GM21367 (cell line): ENCODE results near the gene PLD5.
"Not testable (repeated sequence)": the region's sequence is repeated elsewhere in the genome, so short reads cannot be mapped to it uniquely, and the experiment has no call there.

Experiments
- ATAC-seq: cut with Tn5 transposase; IDR thresholded peaks from one replicate; pipeline ENCODE4 v1.9.1; 2021; ENCODE audit not compliant: unreplicated experiment

PLD5 gene

DNA sequence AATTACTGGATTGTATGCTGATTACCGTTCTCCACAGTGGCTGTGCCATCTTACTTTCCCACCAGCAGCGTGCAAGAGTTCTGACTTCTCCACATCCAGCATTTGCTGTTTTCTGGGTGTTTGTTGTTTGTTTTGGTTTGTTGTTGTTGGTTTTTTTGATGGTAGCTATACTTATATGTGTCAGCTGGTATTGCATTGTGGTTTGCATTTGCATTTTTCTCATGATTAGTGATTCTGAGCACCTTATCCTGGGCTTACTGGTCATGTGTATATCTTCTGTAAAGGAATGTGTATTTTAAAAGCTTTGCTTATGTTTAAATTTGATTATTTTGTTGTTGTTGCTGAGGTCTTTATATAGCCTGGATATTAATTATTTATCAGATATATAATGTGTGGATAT is 458.7 kb downstream of the PLD5 start:
- ATAC-seq = no peak

DNA sequence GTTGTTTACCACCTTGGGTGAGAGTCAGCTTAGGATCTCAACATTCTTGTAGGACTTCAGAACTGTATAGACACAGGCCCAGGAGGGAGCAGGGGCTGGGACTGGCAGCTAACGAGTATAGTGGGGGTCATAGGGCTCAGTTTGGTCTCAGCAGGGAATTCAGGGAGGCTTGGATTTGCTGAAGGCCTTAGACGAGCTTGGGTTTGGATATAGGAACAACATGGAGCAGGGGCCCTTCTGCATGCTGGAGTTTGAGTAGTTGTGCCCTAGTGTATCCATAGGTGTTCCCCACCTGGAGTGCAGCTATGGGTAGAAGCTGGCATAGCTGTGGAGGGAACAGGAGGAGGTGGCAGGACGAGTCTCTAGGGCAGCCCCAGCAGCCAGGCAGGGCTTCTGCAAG is 462.2 kb downstream of the PLD5 start:
- no peak for ATAC-seq

DNA sequence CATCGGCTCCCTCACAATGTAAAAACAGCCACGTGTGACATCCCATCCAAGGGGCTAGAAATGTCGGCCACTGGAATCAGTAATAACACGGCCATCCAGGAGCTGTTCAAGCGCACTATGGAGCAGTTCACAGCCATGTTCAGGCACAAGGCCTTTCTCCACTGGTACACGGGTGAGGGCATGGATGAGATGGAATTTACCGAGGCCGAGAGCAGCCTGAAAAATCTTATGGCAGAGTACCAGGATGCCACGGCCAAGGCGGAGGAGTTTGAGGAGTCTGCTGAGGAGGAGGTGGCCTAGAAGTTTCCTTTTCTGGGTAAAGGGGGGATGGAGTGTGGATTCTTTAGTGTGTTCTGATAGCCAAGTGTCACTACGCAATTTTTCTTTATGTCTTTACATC is 464.5 kb downstream of the PLD5 start:
- no peak for ATAC-seq

DNA sequence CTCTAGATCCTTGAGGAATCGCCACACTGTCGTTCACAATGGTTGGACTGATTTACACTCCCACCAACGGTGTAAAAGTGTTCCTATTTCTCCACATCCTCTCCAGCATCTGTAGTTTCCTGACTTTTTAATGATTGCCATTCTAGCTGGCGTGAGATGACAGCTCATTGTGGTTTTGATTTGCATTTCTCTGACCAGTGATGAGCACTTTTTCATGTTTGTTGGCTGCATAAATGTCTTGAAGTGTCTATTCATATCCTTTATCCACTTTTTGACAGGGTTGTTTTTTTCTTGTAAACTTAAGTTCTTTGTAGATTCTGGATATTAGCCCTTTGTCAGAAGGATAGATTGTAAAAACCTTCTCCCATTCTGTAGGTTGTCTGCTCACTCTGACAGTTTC is 465.9 kb downstream of the PLD5 start:
- peak; percentile 74 for ATAC-seq

DNA sequence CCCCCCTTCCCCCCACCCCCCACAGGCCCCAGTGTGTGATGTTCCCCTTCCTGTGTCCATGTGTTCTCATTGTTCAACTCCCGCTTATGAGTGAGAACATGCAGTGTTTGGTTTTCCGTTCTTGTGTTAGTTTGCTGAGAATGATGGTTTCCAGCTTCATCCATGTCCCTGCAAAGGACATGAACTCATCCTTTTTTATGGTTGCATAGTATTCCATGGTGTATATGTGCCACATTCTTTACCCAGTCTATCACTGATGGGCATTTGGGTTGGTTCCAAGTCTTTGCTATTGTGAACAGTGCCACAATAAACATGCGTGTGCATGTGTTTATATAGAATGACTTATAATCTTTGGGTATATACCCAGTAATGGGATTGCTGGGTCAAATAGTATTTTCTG is 466.3 kb downstream of the PLD5 start:
- ATAC-seq = not testable (repeated sequence)

DNA sequence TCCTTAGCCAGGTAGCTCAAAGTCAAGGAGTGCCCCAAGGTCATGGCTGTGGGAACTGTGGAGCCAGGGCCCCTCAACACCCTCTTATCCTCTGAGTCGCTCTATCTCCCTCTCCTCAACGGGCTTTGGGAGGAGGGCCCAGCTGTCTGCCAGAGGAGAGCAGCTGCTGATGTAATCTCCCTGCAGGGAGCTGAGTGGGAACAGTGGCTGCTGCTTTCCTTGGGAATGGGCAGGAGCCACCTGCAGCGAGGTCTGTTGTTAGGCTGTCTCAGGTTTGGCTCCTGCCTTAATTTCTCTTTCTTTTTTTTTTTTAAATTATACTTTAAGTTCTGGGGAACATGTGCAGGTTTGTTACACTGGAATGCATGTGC is 466.8 kb downstream of the PLD5 start:
- no peak for ATAC-seq

DNA sequence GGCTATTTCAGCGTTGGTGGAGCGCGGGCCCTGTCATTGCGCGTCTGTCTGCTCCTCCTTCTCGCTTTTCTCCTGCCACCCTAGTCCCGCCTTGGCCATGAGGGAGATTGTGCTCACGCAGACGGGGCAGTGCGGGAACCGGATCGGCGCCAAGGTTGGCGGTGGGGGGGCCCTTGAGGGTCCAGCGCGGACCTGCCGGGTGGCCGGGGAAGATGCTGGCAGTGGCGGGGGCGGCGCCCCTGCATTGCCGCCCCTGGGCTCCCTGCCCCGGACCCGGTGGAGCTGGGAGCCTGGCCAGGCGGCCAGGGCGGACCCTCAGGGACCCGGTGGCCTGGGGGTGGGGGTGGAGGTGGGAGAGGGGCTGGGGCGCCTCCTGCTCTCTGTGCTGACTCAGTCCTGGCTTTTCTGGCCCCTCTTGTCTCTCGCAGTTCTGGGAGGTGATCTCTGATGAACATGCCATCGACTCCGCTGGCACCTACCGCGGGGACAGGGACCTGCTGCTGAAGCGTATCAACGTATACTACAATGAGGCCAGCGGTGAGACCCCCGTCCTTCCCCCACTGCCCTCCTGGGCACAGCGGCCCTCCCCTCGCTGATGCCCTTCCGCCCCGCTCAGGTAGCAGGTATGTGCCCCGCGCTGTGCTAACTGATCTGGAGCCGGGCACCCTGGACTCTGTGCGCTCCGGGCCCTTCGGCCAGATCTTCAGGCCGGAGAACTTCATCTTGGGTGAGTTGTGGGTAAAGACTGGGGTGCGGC is 467.3 kb downstream of the PLD5 start:
- ATAC-seq = no peak

DNA sequence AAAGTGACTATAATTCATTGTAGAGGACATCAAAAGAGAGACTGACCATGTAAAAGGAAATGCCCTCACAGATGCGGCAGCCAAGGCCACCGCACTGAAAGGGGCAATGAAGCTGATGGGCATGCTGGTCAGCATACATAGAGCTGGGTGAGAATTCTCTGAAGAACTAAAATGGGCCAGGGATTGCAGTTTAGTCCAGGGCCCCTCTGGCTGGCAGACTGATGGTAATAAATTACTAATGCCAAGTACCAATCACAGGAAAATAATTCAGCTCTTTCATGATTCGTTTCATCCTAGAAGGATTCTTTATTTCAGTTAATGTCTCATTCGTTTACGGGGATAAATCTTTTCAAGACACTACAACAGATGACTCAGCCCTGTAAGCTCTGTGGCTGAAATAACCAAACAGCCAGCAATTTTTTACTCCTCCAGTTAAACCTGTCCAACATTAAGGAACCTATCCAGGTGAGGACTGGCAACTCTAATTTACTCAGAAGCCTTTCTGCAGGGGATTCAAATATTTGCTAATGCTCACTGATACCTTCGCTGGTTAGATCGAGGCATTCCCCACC is 468.7 kb downstream of the PLD5 start:
- no peak for ATAC-seq

DNA sequence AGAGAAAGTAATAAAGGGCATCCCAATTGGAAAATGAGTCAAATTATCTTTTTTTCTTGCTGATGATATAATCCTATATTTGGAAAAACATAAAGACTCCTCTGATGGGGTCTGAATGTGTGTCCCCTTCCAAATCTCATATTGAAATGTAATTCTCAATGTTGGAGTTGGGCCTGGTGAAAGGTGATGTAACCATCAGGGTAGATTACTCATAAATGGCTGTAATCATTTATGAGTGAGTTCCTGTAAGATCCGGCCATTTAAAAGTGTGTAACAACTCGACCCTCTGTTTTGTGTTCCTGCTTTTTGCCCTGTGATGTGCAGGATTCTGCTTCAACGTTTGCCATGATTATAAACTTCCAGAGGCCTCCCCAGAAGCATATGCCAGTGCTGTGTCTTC is 481.3 kb downstream of the PLD5 start:
- ATAC-seq = no peak

DNA sequence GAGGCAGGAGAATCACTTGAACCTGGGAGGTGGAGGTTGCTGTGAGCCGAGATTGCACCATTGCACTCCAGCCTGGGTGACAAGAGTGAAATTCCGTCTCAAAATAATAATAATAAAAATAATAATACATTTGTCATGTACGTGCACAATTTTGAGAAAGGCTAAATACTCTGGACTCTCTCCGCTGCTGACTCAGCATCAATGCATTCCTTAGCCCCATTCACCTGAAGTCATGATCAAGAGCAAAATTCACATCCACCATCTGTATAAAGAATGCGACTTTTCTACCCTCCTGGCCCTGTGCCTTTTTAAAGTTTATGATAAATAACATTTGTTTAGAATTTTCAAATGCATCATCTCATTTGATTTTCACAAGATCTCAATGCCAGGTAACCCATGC is 490.1 kb downstream of the PLD5 start:
- no peak for ATAC-seq

DNA sequence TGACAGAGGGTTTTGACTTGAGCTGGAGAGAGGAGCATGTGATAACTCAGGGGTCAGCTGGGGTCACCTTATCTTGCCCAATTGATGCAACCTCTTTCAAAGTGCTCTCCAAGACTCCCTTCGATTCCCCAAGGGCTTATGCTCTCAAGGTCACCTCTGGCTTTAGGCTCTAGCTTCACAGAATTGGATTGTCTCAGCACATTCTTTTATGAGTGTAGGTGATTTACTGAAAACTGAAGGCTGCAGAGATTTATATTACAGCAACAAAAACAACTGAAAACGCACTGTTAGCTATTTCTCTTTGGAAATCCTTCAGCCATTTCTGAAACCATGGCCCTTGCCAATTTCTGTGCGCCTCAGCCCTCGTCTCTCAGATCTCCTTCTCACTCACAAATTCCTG is 491.1 kb downstream of the PLD5 start:
- ATAC-seq = no peak
